Colon (tissue), 2 donors: Measurements from ENCODE around the gene PDK2.

Source experiments
- FAIRE-seq: peaks from 2 replicates; lab custom pipeline; 2012; peaks lifted over from hg19 to GRCh38; lab: Jason Lieb, UNC
- donor health status: control.
- donor health status: control.

PDK2 gene

GRCh38 chr17:50151041-50151936 lies 56.1 kb downstream of the PDK2 start:
- no peak for FAIRE-seq

GRCh38 chr17:50151937-50152547 lies 56.9 kb downstream of the PDK2 start:
- no peak for FAIRE-seq

GRCh38 chr17:50152736-50153135 lies 57.6 kb downstream of the PDK2 start:
- no peak for FAIRE-seq

- no peak for FAIRE-seq
Measured at GRCh38 chr17:50153650-50154575, 58.8 kb downstream of the PDK2 start.

- no peak for FAIRE-seq
Measured at GRCh38 chr17:50154604-50155003, 59.5 kb downstream of the PDK2 start.

GRCh38 chr17:50155115-50155819 lies 60.1 kb downstream of the PDK2 start:
- FAIRE-seq, result no peak

GRCh38 chr17:50157891-50158290 lies 62.7 kb downstream of the PDK2 start:
- FAIRE-seq, result no peak

- FAIRE-seq, result no peak
Measured at GRCh38 chr17:50161023-50161910, 66.1 kb downstream of the PDK2 start.
